Endothelial cell of umbilical vein (primary cell): ENCODE data around the gene SLC24A3. TPM values are rescaled to one million over a fixed set of nuclear protein-coding genes. Genes with fewer than 3 reads are reported as not detected.

Source experiments
- BruUV-seq: library from RNA; stranded (reverse); fragments of 400-500 nt; replicated peaks from 2 replicates; lab custom pipeline; 2021; lab: Mats Ljungman, UMichigan
- CTCF ChIA-PET: fragments of 300-600, 350-600 bp; sonication (Branson Sonifier 250); formaldehyde crosslinking; loops from one replicate; lab custom pipeline; 2021; ENCODE audit warnings: antibody characterized with exemption, inconsistent platforms; lab: Charles Lee
- POLR2A ChIA-PET: fragments of 300-600, 350-600 bp; sonication (Branson Sonifier 250); formaldehyde crosslinking; loops from one replicate; lab custom pipeline; 2021; ENCODE audit warnings: antibody characterized with exemption, inconsistent platforms; lab: Charles Lee
- DNase-seq: peaks from one replicate; pipeline ENCODE4 v3.0.0-alpha.2; 2011; ENCODE audit warnings: low read depth, low spot score
- FAIRE-seq: peaks from 2 replicates; lab custom pipeline; 2011; peaks lifted over from hg19 to GRCh38; lab: Jason Lieb, UNC
- H2AFZ ChIP-seq: 2 replicates; pipeline ENCODE4 v1.6.0; 2012; ENCODE audit warnings: low read depth, low read length, control low read depth, inconsistent platforms
- H3K27ac ChIP-seq: 2 replicates; pipeline ENCODE4 v1.5.1; 2011; ENCODE audit warnings: low read depth, mild to moderate bottlenecking, control low read depth, low read length, moderate library complexity; ENCODE audit not compliant: insufficient read depth
- H3K27me3 ChIP-seq, 2 experiments: 2 replicates each; pipeline versions ENCODE4 v1.6.0 to v1.6.1; 2011; ENCODE audit warnings: low read length in 2 of 2, mixed read lengths in 1 of 2; ENCODE audit not compliant: control insufficient read depth in 2 of 2, insufficient read depth in 2 of 2
- H3K36me3 ChIP-seq, 2 experiments: 2 replicates in 1 of 2; 3 replicates in 1 of 2; pipeline ENCODE4 v1.5.1; 2011; ENCODE audit warnings: low read length in 2 of 2, mild to moderate bottlenecking in 1 of 2, moderate library complexity in 1 of 2; ENCODE audit not compliant: control insufficient read depth in 2 of 2, insufficient read depth in 2 of 2; ENCODE audit errors: extremely low read depth in 1 of 2
- H3K4me1 ChIP-seq: 3 replicates; pipeline ENCODE4 v1.5.1; 2011; ENCODE audit warnings: mild to moderate bottlenecking, low read length; ENCODE audit not compliant: control insufficient read depth, insufficient read depth; ENCODE audit errors: extremely low read depth
- H3K4me2 ChIP-seq: 2 replicates; pipeline ENCODE4 v1.6.1; 2011; ENCODE audit warnings: low read length, control low read depth, mixed read lengths; ENCODE audit not compliant: insufficient read depth
- H3K4me3 ChIP-seq, 3 experiments: fragments of 200-600 bp in 1 of 3; sonication (generic), shearing (Covaris generic) in 1 of 3; replicated peaks in 1 of 3; 2 replicates each; pipeline ENCODE4 v1.5.1; 2011 to 2016; ENCODE audit warnings: control low read depth in 3 of 3, low read length in 3 of 3, mild to moderate bottlenecking in 2 of 3, inconsistent platforms in 1 of 3, low read depth in 1 of 3, moderate library complexity in 1 of 3; ENCODE audit not compliant: insufficient read depth in 1 of 3
- H3K79me2 ChIP-seq: 2 replicates; pipeline ENCODE4 v1.6.0; 2012; ENCODE audit warnings: low read length, inconsistent platforms; ENCODE audit not compliant: control insufficient read depth, insufficient read depth
- H3K9ac ChIP-seq: replicated peaks from 2 replicates; pipeline ENCODE3; 2011; ENCODE audit warnings: low read length, control low read depth; ENCODE audit not compliant: insufficient read depth; ENCODE audit errors: extremely low read depth
- H3K9me1 ChIP-seq: replicated peaks from 3 replicates; pipeline ENCODE4 v1.6.0; 2011; ENCODE audit warnings: mild to moderate bottlenecking, low read length; ENCODE audit not compliant: control insufficient read depth, insufficient read depth; ENCODE audit errors: extremely low read depth
- H3K9me3 ChIP-seq: replicated peaks from 2 replicates; pipeline ENCODE4 v1.5.1; 2012; ENCODE audit warnings: low read length, inconsistent platforms; ENCODE audit not compliant: control insufficient read depth, insufficient read depth
- H4K20me1 ChIP-seq: replicated peaks from 2 replicates; pipeline ENCODE3; 2011; ENCODE audit warnings: mild to moderate bottlenecking, low read length; ENCODE audit not compliant: control insufficient read depth, insufficient read depth; ENCODE audit errors: extremely low read depth
- CTCF ChIP-seq, 2 donors: IDR thresholded peaks; 1 replicate in 1 of 2; 2 replicates in 1 of 2; pipeline ENCODE4 v1.5.1; 2011; ENCODE audit warnings: low read length in 2 of 2, mild to moderate bottlenecking in 2 of 2, moderate library complexity in 2 of 2, control low read depth in 1 of 2, inconsistent platforms in 1 of 2, low read depth in 1 of 2; ENCODE audit not compliant: insufficient read depth in 1 of 2; ENCODE audit errors: extremely low read depth in 1 of 2
- EZH2 ChIP-seq: IDR thresholded peaks from 2 replicates; pipeline ENCODE4 v1.6.1; 2012; ENCODE audit warnings: borderline replicate concordance, low read depth, mild to moderate bottlenecking, moderate library complexity, low read length, inconsistent platforms; ENCODE audit not compliant: severe bottlenecking
- FOS ChIP-seq: IDR thresholded peaks from 2 replicates; pipeline ENCODE4 v1.6.1; 2011; ENCODE audit warnings: mild to moderate bottlenecking, low read length, moderate library complexity, borderline replicate concordance; ENCODE audit not compliant: insufficient read depth
- GATA2 ChIP-seq: IDR thresholded peaks from 2 replicates; pipeline ENCODE4 v1.7.0; 2011; ENCODE audit warnings: low read depth, mild to moderate bottlenecking, moderate library complexity, mixed read lengths, low read length; ENCODE audit not compliant: insufficient read length, insufficient read depth
- JUN ChIP-seq: IDR thresholded peaks from 2 replicates; pipeline ENCODE4 v1.6.1; 2011; ENCODE audit warnings: borderline replicate concordance, low read depth; ENCODE audit not compliant: insufficient read length, insufficient read depth
- MYC ChIP-seq: IDR thresholded peaks from one replicate; pipeline ENCODE4 v1.6.1; 2011; ENCODE audit warnings: mild to moderate bottlenecking, low read depth, low read length
- POLR2A ChIP-seq: IDR thresholded peaks from 2 replicates; pipeline ENCODE4 v1.6.1; 2012; ENCODE audit warnings: low read depth, mild to moderate bottlenecking, control low read depth, low read length
- POLR2AphosphoS5 ChIP-seq: IDR thresholded peaks from 2 replicates; pipeline ENCODE4 v1.6.1; 2012; ENCODE audit warnings: low read depth, mild to moderate bottlenecking, control low read depth, low read length, moderate library complexity; ENCODE audit not compliant: insufficient read depth
- dilution Hi-C: fragments of 300-500 bp; cut with MboI; formaldehyde crosslinking; loops from one replicate; pipeline ENCODE4 v1.15.0; 2019; ENCODE audit warnings: low sequenced_read_pairs; ENCODE audit not compliant: extremely low pct_ligation_motif_present
- intact Hi-C: fragments of 100-400 bp; cut with micrococcal nuclease; formaldehyde crosslinking; loops from one replicate; pipeline ENCODE4 v1.10.0; 2022
- polyA plus RNA-seq, 4 experiments: library from polyadenylated mRNA; depleted of rRNA in 3 of 4; stranded (reverse) in 3 of 4; unstranded in 1 of 4; fragments of >200 nt; gene quantifications; 2 replicates each; pipeline versions ENCODE4 v1.2.1 to v1.2.3, GENCODE V29; 2011 to 2012; ENCODE audit warnings: missing spikeins in 1 of 4
- total RNA-seq: library from RNA; stranded (reverse); gene quantifications from 2 replicates; pipeline ENCODE4 v1.2.3, GENCODE V29; 2021

SLC24A3 gene
- total and polyA plus RNA-seq, 2 donors (not counting 3 experiments of a cell fraction or from before 2014, with no cell fraction given): not detected

- ChIA-PET POLR2A (no interaction called here), CTCF (no interaction called here)
- Histone ChIP-seq H3K36me3 (no peaks in the 10 kb centered on the region), H3K9me1 (no peaks in the 10 kb centered on the region), H4K20me1 (no peaks in the 10 kb centered on the region), H3K27ac (no peak overlapping the region), H3K9ac (no peak overlapping the region), H3K9me3 (peaks cover 2% of the 10 kb centered on the region), H2AFZ (no peak overlapping the region), H3K4me3 (no peak overlapping the region), H3K4me1 (no peaks in the 10 kb centered on the region), H3K27me3 (no peaks in the 10 kb centered on the region), H3K4me2 (no peak overlapping the region), H3K79me2 (no peaks in the 10 kb centered on the region)
- intact Hi-C loops: no loop called here
- no peak for TF ChIP-seq EZH2
- TF ChIP-seq FOS: no peak
- TF ChIP-seq POLR2AphosphoS5: no peak
- TF ChIP-seq JUN: no peak
- TF ChIP-seq MYC: no peak
- no peak for TF ChIP-seq POLR2A
- no peak for TF ChIP-seq CTCF (IDR thresholded peaks at IDR 0.05; ENCODE audit: extremely low read depth in 1 of 2, insufficient read depth in 1 of 2, low read depth in 1 of 2, low read length in 2 of 2)
- TF ChIP-seq GATA2: no peak
- FAIRE-seq (no peak), DNase-seq (no peak)
- dilution Hi-C loops: no loop called here
- no TSS peak for BruUV-seq
Measured at GRCh38 chr20:19259141-19259591, 46.7 kb downstream of the SLC24A3 start.
